GM21528 (cell line): ENCODE data around the gene MDH1.
"Not testable (repeated sequence)": the region's sequence is repeated elsewhere in the genome, so short reads cannot be mapped to it uniquely, and the experiment has no call there.

Experiments
- ATAC-seq: cut with Tn5 transposase; IDR thresholded peaks from one replicate; pipeline ENCODE4 v1.9.1; 2021; ENCODE audit warnings: mild to moderate bottlenecking, moderate library complexity; ENCODE audit not compliant: unreplicated experiment, low FRiP score

Gene MDH1

GRCh38 chr2:63588385-63589147, at the start of gene MDH1, which contains the start of gene WDPCP:
TSS of gene MDH1 (plus strand) at chr2:63588963. CDS start at chr2:63589044, 81 bp downstream.
TSS of gene WDPCP (minus strand) at chr2:63588477. CDS start at chr2:63588271, 206 bp downstream.
- peak; percentile 89 for ATAC-seq

DNA sequence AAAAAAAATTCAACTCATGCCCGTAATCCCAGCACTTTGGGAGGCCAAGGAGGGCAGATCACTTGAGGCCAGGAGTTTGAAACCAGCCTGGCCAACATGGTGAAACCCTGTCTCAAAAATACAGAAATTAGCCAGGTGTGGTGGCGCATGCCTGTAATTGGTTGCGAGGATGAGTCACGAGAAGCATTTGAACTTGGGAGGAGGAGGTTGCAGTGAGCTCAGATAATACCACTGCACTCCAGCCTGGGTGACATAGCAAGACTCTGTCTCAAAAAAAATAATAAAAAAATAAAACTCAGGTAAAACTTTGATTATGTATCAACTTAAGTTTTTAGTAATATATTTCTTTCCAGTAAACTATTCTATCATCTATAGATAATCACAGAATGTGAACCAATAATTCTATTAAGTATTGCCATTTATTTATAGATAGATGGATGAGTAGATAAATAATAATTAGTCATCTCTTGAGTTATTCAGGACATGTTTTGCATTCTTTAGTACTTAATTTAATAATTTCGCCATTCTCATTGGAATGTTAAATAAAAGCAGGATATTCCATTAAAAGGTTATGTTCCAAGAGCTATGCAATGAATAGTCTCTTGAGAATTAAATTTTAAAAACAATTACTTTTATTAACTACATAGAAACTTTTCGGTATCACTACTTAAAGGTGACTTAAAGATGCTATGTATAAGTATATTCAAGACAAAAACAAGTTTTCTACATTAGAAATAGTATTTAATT, 49.2 kb upstream of the MDH1 start:
- no peak for ATAC-seq

GRCh38 chr2:63544017-63544627, 44.6 kb upstream of the MDH1 start:
- ATAC-seq, result no peak

DNA sequence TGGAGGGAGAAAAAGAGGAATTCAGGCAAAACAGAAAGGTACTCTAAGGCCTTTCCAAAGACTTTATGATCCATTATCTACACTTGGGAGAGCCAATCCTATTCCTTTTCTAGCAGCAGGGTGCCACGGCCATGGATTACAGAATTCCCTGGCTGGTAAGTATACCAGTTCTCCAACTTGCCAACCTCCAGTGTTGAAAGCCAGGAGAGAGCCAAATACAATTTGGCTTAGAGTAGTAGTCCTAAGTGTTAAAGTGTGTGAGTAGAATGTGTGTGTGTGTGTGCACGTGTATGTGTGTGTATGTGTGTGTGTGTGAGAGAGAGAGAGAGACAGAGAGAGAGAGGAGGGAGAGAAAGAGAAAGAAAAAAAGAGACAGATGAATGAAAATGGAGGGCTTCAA, 43.7 kb upstream of the MDH1 start:
- ATAC-seq, result no peak

DNA sequence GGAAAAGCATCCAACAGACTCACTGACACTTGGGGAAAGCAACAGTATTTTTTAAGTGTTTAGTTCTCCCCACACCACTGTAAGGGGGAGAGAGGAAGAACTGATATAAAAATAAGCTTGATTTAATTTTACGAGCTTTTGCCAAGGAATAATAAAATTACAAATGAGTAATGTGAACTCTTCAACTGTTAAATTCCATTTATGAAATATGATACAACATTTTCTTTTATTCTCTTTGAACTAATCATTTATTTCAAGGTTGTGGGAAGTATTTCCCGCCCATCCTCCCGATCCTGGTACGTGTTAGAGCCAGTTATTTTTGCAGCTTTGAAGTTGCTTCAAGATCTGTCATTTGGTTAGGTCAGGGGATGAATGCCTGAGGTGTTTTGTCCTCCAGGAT, 35.7 kb upstream of the MDH1 start:
- ATAC-seq, result no peak

- ATAC-seq, result no peak
Observed at GRCh38 chr2:63555299-63555698, 33.5 kb upstream of the MDH1 start.

DNA sequence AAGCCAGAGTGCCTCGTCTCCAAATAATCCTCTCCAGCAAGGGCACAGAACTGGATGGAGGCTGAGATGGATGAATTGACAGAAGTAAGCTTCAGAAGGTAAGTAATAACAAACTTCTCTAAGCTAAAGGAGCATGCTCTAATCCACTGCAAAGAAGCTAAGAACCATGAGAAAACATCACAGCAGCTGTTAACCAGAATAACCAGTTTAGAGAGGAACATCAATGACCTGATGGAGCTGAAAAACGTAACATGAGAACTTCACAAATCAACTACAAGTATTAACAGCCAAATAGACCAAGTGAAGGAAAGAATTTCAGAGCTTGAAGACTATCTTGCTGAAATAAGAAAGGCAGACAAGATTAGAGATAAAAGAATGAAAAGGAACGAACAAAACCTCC, 32.8 kb upstream of the MDH1 start:
- ATAC-seq, result no peak

DNA sequence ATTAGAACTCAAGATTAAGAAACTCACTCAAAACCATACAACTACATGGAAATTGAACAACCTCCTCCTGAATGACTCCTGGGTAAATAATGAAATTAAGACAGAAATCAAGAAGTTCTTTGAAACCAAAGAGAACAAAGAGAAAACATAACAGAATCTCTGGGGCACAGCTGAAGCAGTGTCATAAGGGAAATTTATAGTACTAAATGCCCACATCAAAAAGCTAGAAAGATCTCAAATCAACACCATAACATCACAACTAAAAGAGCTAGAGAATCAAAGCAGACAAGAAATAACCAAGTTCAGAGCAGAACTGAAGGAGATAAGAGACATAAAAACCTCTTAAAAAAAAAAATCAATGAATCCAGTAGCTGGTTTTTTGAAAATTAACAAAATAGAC, 30.9 kb upstream of the MDH1 start:
- ATAC-seq, result not testable (repeated sequence)

DNA sequence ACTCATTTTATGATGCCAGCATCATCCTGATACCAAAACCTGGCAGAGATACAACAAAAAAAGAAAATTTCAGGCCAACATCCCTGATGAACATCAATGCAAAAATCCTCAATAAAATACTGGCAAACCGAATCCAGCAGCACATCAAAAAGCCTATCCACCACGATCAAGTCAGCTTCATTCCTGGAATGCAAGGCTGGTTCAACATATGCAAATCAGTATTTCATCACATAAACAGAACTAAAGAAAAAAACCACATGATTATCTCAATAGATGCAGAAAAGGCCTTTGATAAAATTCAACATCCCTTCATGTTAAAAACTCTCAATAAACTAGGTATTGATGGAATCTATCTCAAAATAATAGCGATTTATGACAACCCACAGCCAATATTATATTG, 29.8 kb upstream of the MDH1 start:
- ATAC-seq, result not testable (repeated sequence)

DNA sequence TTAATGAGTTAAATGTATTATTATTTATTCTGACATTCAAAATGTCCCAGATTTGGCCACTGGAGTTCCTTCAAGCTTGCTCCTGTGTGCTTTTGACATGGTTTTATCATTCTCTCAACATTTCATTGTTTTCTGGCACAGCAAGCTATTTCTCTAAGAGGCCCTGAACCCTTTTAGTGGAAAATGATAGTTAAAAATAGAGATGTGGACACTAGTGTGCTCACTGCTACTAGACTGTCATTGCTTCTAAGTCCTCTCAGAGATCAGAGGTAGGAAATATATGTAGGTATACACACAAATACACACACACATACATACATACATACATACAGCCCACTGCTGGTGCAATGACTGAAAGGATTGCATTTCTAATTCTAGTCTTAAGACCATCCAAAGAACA, 26.0 kb upstream of the MDH1 start:
- no peak for ATAC-seq

GRCh38 chr2:63569740-63570139, 19.0 kb upstream of the MDH1 start:
- no peak for ATAC-seq

DNA sequence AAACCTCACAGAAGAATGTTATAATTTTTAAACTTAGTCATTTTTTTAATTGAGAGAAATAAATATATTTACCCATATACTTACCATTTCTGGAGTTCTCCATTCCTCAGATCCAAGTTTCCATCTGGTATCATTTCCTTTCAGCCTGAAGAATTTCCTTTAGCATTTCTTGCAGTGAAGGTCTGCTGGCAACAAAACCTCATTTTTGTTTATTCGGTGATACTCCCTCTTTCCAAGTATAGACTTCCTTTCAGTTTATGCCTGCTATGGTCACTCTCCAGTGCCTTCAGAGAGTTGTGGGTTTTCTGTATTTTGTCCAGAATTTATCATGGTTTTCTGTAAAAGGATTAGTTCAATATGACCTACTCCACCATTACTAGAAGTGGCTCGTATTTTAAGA, 17.5 kb upstream of the MDH1 start:
- no peak for ATAC-seq

DNA sequence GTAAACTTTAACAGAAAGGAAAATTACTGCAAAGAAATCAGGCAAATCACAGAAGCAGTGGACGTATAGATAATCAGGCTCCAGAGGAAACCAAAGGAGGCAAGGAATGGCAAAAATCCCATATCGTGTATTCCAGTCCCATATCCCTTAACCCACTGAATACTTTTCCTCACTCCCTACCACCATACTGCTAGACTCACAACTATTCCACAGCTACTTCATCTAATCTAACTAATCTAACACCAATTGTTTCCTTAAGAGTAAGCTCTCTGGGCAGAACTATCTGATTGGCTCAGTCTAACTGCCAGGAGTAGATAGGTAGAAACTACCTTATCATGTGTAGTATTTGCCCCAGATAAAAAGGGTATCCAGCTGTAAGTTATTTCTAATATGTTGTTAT, 16.8 kb upstream of the MDH1 start:
- ATAC-seq, result no peak

- not testable (repeated sequence) for ATAC-seq
Observed at GRCh38 chr2:63573026-63573425, 15.7 kb upstream of the MDH1 start.

GRCh38 chr2:63573726-63574345, 14.9 kb upstream of the MDH1 start:
- ATAC-seq, result not testable (repeated sequence)

GRCh38 chr2:63576546-63576945, 12.2 kb upstream of the MDH1 start:
- ATAC-seq, result no peak

GRCh38 chr2:63578767-63579166, 10.0 kb upstream of the MDH1 start:
- no peak for ATAC-seq

- no peak for ATAC-seq
Observed at GRCh38 chr2:63580651-63581297, 8.0 kb upstream of the MDH1 start.

- ATAC-seq, result no peak
Observed at GRCh38 chr2:63581298-63581961, 7.3 kb upstream of the MDH1 start.

- ATAC-seq, result no peak
Observed at GRCh38 chr2:63582873-63583272, 5.9 kb upstream of the MDH1 start.
